Right lobe of liver (tissue), 4 donors: ENCODE measurements around the gene PIGS.

ENCODE experiments used
- CTCF ChIP-seq, 4 donors: fragments of 200-600 bp in 3 of 4; fragments of 450-650 bp in 1 of 4; IDR thresholded peaks; one replicate each; pipeline versions ENCODE4 v1.5.1 to v1.8.0; 2016 to 2022; ENCODE audit warnings: antibody characterized with exemption in 4 of 4, mild to moderate bottlenecking in 2 of 4
- POLR2A ChIP-seq: fragments of 450-650 bp; IDR thresholded peaks from one replicate; pipeline ENCODE4 v1.6.1; 2017; ENCODE audit warnings: antibody characterized with exemption, mild to moderate bottlenecking
- donor health status: DM: no; HTN: no; CAD: no.
- donor health status: DM: no; HTN: no; CAD: no.
- donor health status: DM: no; HTN: yes; CAD: no.

- TF ChIP-seq CTCF (IDR thresholded peaks at IDR 0.05) (no peak), POLR2A (no peak)
These were observed 67.9 kb downstream of the PIGS start for GRCh38 chr17:28503420-28503819.
